A673 (cell line): ENCODE results near the gene NELFE. TPM values are rescaled to one million over a fixed set of nuclear protein-coding genes. Genes with fewer than 3 reads are reported as not detected.

Source experiments
- BruUV-seq: library from RNA; stranded (reverse); fragments of 400-500 nt; replicated peaks from 2 replicates; lab custom pipeline; 2021; lab: Mats Ljungman, UMichigan
- CTCF ChIA-PET: fragments of 300-600 bp; sonication (Branson Sonifier 250); formaldehyde crosslinking; loops from one replicate; lab custom pipeline; 2022; ENCODE audit warnings: antibody characterized with exemption; lab: Charles Lee
- POLR2A ChIA-PET: fragments of 300-600 bp; sonication (Branson Sonifier 250); formaldehyde crosslinking; loops from one replicate; lab custom pipeline; 2022; ENCODE audit warnings: antibody characterized with exemption; ENCODE audit not compliant: low non-redundant PET; lab: Charles Lee
- DNase-seq: peaks from one replicate; pipeline ENCODE4 v3.0.0-alpha.2; 2015; ENCODE audit warnings: low spot score
- H3K27ac ChIP-seq: fragments of 200-600 bp; sonication (generic); 2 replicates; pipeline ENCODE4 v1.5.1; 2016; ENCODE audit warnings: mixed run types, low read depth, mild to moderate bottlenecking, mixed read lengths, antibody characterized with exemption, low read length; ENCODE audit not compliant: poor library complexity, severe bottlenecking
- H3K27me3 ChIP-seq: fragments of 200-600 bp; sonication (generic); replicated peaks from 2 replicates; pipeline ENCODE4 v1.6.1; 2017; ENCODE audit warnings: mixed run types, low read depth, mild to moderate bottlenecking, mixed read lengths, antibody characterized with exemption, low read length; ENCODE audit not compliant: insufficient read depth, poor library complexity
- H3K36me3 ChIP-seq: fragments of 200-600 bp; sonication (generic); 2 replicates; pipeline ENCODE4 v1.6.1; 2016; ENCODE audit warnings: mixed run types, mild to moderate bottlenecking, mixed read lengths, antibody characterized with exemption, low read length; ENCODE audit not compliant: insufficient read depth, poor library complexity, severe bottlenecking
- H3K4me1 ChIP-seq: fragments of 200-600 bp; sonication (generic); 2 replicates; pipeline ENCODE4 v1.6.1; 2017; ENCODE audit warnings: mixed run types, mild to moderate bottlenecking, mixed read lengths, antibody characterized with exemption, low read length; ENCODE audit not compliant: insufficient read depth, poor library complexity, severe bottlenecking
- H3K4me3 ChIP-seq: fragments of 200-600 bp; sonication (generic); 2 replicates; pipeline ENCODE4 v1.5.1; 2016; ENCODE audit warnings: low read depth, mixed run types, mild to moderate bottlenecking, mixed read lengths, low read length; ENCODE audit not compliant: poor library complexity, severe bottlenecking
- H3K9me3 ChIP-seq: fragments of 200-600 bp; sonication (generic); 2 replicates; pipeline ENCODE4 v1.6.1; 2016; ENCODE audit warnings: mixed run types, low read depth, mild to moderate bottlenecking, mixed read lengths, antibody characterized with exemption, low read length; ENCODE audit not compliant: poor library complexity, severe bottlenecking
- CTCF ChIP-seq: fragments of 300-800, 200-600 bp; sonication (generic); conservative IDR thresholded peaks from 2 replicates; pipeline ENCODE4 v1.5.1; 2017; ENCODE audit warnings: low read depth, mild to moderate bottlenecking, antibody characterized with exemption, low read length, moderate library complexity, mixed read lengths
- EZH2 ChIP-seq: fragments of 200-600 bp; sonication (generic); IDR thresholded peaks from 2 replicates; pipeline ENCODE4 v1.6.1; 2017; ENCODE audit warnings: borderline replicate concordance, low read depth, mild to moderate bottlenecking, mixed read lengths, antibody characterized with exemption, low read length; ENCODE audit not compliant: poor library complexity, severe bottlenecking
- intact Hi-C: fragments of 100-400 bp; cut with micrococcal nuclease; formaldehyde crosslinking; loops from one replicate; pipeline ENCODE4 v1.10.0; 2022; ENCODE audit not compliant: unreplicated experiment
- total RNA-seq: library from RNA; stranded (reverse); gene quantifications from 2 replicates; pipeline ENCODE4 v1.2.3, GENCODE V29; 2021

The NELFE gene
- total RNA-seq, 1 experiment from 2014 or later, result 94.3 TPM

- ChIA-PET CTCF (no interaction called here), POLR2A (no interaction called here)
- intact Hi-C loops, result no loop called here
- BruUV-seq, result no TSS peak
- Histone ChIP-seq H3K4me3 (no peak overlapping the region), H3K9me3 (no peaks in the 10 kb centered on the region), H3K4me1 (peaks cover 11% of the 10 kb centered on the region), H3K27ac (no peak overlapping the region), H3K36me3 (peaks cover 40% of the 10 kb centered on the region), H3K27me3 (no peaks in the 10 kb centered on the region)
- DNase-seq, result no peak
- TF ChIP-seq EZH2 (no peak), CTCF (no peak)
These were observed 9.2 kb upstream of the NELFE start for GRCh38 chr6:31967926-31968320.

- no TSS peak for BruUV-seq
- Histone ChIP-seq H3K4me1 (peaks cover 9% of the 10 kb centered on the region), H3K4me3 (no peak overlapping the region), H3K27ac (no peak overlapping the region), H3K27me3 (no peaks in the 10 kb centered on the region), H3K9me3 (no peaks in the 10 kb centered on the region), H3K36me3 (peaks cover 40% of the 10 kb centered on the region)
- CTCF ChIA-PET, result no interaction called here
- DNase-seq, result no peak
- TF ChIP-seq CTCF, result no peak
- no peak for TF ChIP-seq EZH2
- intact Hi-C loops, result no loop called here
- POLR2A ChIA-PET, result interaction anchor here (0.6 kb wide), 1 partner anchor 140 kb away, joined by 5 read pairs; the partner anchor contains the start of gene HSPA1B
These were observed 8.5 kb upstream of the NELFE start for GRCh38 chr6:31966997-31967925.

GRCh38 chr6:31966506-31966905 lies 7.7 kb upstream of the NELFE start:
- intact Hi-C loops, result no loop called here
- no peak for TF ChIP-seq CTCF
- TF ChIP-seq EZH2, result no peak
- DNase-seq, result no peak
- Histone ChIP-seq H3K4me3 (no peak overlapping the region), H3K27ac (no peak overlapping the region), H3K36me3 (peaks cover 40% of the 10 kb centered on the region), H3K27me3 (no peaks in the 10 kb centered on the region), H3K4me1 (peaks cover 9% of the 10 kb centered on the region), H3K9me3 (no peaks in the 10 kb centered on the region)
- ChIA-PET POLR2A (interaction anchor here (0.6 kb wide), 1 partner anchor 139 kb away, joined by 5 read pairs; the partner anchor contains the start of gene HSPA1B), CTCF (no interaction called here)
- BruUV-seq, result no TSS peak
